Progenitor cell of endocrine pancreas (in vitro differentiated cells): ENCODE results near the gene ASB13. TPM values are rescaled to one million over a fixed set of nuclear protein-coding genes. Genes with fewer than 3 reads are reported as not detected.
"Not testable (repeated sequence)": the region's sequence is repeated elsewhere in the genome, so short reads cannot be mapped to it uniquely, and the experiment has no call there.

Source experiments
- DNase-seq: peaks from one replicate; pipeline ENCODE4 v3.0.0; 2021; ENCODE audit warnings: low spot score; ENCODE audit not compliant: unreplicated experiment
- H3K27ac Mint-ChIP-seq: 2 replicates; pipeline ENCODE4 v1.8.0; 2021; ENCODE audit warnings: mild to moderate bottlenecking, moderate library complexity, mixed read lengths
- H3K27me3 Mint-ChIP-seq: 2 replicates; pipeline ENCODE4 v1.8.0; 2021; ENCODE audit warnings: mixed read lengths
- H3K36me3 Mint-ChIP-seq: 2 replicates; pipeline ENCODE4 v1.8.0; 2022; ENCODE audit warnings: mixed read lengths; ENCODE audit not compliant: insufficient read depth
- H3K4me1 Mint-ChIP-seq: 2 replicates; pipeline ENCODE4 v1.8.0; 2021; ENCODE audit warnings: low read depth, mixed read lengths
- H3K4me3 Mint-ChIP-seq: 2 replicates; pipeline ENCODE4 v1.8.0; 2021; ENCODE audit warnings: low read depth, mild to moderate bottlenecking, moderate library complexity, mixed read lengths
- H3K9me3 Mint-ChIP-seq: 2 replicates; pipeline ENCODE4 v1.8.0; 2021; ENCODE audit warnings: low read depth, mixed read lengths
- total RNA-seq: library from RNA; stranded (reverse); gene quantifications from 2 replicates; pipeline ENCODE4 v1.2.1, GENCODE V29; 2021
- TF ChIP-seq, protein P1 (sequence below): fragments of 200-600 bp; sonication (generic); IDR thresholded peaks from one replicate; pipeline ENCODE4 v1.5.0; 2021; ENCODE audit warnings: antibody characterized with exemption, mild to moderate bottlenecking; ENCODE audit not compliant: unreplicated experiment

ASB13 gene
- total RNA-seq, 1 donor from 2014 or later = 11.1 TPM

DNA sequence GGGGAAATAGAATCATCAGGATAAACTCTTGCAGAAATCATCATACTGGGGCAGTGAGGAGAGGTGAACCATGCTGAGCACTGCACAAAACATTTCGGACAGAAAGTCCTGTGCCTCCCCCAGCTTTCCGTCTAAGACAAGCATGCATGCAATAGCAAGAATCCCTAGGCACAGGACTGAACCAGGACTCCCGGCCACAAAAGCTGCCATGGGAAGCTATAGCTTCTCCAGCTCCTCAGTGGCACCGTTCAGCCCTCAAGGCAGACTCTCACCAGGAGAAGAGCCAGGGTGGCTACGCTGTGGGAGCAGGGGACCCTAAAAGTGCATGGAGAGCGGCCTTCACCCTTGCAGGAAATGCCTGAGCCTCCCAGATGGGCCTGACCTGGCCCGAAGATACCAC lies 70.8 kb downstream of the ASB13 start:
- Mint-ChIP-seq H3K27me3 (peaks cover 18% of the 10 kb centered on the region), H3K4me1 (peaks cover 14% of the 10 kb centered on the region), H3K27ac (no peak overlapping the region), H3K4me3 (no peak overlapping the region), H3K36me3 (no peaks in the 10 kb centered on the region), H3K9me3 (no peaks in the 10 kb centered on the region)
- TF ChIP-seq, protein P1, sequence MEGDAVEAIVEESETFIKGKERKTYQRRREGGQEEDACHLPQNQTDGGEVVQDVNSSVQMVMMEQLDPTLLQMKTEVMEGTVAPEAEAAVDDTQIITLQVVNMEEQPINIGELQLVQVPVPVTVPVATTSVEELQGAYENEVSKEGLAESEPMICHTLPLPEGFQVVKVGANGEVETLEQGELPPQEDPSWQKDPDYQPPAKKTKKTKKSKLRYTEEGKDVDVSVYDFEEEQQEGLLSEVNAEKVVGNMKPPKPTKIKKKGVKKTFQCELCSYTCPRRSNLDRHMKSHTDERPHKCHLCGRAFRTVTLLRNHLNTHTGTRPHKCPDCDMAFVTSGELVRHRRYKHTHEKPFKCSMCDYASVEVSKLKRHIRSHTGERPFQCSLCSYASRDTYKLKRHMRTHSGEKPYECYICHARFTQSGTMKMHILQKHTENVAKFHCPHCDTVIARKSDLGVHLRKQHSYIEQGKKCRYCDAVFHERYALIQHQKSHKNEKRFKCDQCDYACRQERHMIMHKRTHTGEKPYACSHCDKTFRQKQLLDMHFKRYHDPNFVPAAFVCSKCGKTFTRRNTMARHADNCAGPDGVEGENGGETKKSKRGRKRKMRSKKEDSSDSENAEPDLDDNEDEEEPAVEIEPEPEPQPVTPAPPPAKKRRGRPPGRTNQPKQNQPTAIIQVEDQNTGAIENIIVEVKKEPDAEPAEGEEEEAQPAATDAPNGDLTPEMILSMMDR = no peak
- no peak for DNase-seq

DNA sequence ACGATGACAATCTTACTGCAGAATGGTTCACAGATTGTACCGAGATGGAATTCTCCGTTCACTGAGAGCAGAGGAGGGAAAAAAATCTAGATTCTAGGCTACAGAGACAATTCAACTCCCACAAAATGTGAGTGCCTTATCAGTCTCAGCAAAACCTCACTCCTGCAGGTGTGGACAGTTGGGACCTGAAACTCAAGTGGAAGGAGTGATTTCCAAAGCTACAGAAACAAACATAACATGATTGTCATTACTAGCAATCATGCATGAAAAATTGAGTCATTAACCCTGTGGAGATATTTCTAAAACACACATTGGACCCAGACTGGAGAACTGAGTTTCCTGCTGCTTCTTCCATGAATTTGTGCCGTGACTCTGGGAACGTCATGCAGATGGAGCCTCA lies 71.3 kb downstream of the ASB13 start:
- no peak overlapping the region for H3K27ac Mint-ChIP-seq
- H3K36me3 Mint-ChIP-seq = no peaks in the 10 kb centered on the region
- H3K4me1 Mint-ChIP-seq = peaks cover 15% of the 10 kb centered on the region

DNA sequence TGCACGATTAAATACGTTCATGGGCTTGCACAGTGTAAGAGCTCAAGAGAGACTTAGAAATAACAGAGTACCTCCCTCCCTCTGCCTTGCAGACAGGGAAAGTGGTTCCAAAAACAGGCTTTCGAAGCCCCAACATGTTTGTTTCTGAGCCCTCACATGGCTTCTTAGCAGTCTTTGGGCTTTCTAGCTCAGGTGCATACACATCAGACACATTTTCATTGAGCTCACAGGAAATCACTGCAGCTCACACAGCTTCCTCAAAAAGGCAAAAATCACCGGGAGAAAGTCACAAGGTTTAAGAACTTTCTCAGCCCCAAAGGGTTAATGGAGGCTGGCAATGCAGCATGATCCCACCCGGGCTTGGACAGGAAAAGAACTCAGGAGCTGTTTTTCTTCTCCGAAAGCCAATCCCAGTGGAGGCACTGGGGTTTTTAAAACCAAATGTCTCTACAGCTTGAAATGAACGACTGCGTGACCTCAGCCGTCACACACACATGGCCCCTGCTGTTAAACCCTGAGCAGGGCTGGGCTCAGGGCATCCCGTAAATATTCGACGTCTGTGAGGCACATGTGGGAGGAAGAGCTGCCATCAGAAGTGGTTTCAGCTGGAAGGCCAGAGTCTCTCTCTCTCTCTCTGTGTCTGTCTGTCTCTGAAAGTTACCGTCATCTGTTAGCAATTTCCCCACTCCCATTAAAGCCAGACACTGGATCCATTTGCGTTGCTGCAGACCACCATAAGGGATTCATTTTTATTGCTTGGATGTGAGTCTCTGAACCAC lies 71.9 kb downstream of the ASB13 start:
- Mint-ChIP-seq H3K27me3 (peaks cover 18% of the 10 kb centered on the region), H3K9me3 (no peaks in the 10 kb centered on the region), H3K27ac (no peak overlapping the region), H3K36me3 (no peaks in the 10 kb centered on the region), H3K4me3 (no peak overlapping the region), H3K4me1 (peaks cover 20% of the 10 kb centered on the region)
- DNase-seq = no peak
- TF ChIP-seq, protein P1 = no peak

More for the DNA sequence above, 71.3 kb downstream of the ASB13 start:
- DNase-seq = no peak
- H3K27me3 Mint-ChIP-seq = peaks cover 18% of the 10 kb centered on the region
- no peak overlapping the region for H3K4me3 Mint-ChIP-seq
- no peaks in the 10 kb centered on the region for H3K9me3 Mint-ChIP-seq
- TF ChIP-seq, protein P1 = no peak

DNA sequence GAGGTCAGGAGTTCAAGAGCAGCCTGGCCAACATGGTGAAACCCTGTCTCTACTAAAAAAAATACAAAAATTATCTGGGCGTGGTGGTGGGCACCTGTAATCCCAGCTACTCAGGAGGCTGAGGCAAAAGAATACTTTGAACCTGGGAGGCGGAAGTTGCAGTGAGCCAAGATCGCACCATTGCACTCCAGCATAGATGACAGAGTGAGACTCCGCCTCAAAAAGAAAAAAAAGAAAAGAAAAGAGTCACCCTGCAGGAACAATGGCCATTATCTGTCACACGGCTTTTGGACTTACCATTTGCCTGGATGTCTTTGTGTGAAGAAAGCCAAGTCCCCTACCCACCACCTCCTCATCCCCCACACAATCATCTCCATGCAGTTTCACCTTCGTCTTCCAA lies 73.0 kb downstream of the ASB13 start:
- not testable (repeated sequence) for DNase-seq, H3K4me3 Mint-ChIP-seq, H3K9me3 Mint-ChIP-seq, H3K36me3 Mint-ChIP-seq, H3K27ac Mint-ChIP-seq
- Mint-ChIP-seq H3K27me3 (peaks cover 16% of the 10 kb centered on the region), H3K4me1 (peaks cover 22% of the 10 kb centered on the region)

DNA sequence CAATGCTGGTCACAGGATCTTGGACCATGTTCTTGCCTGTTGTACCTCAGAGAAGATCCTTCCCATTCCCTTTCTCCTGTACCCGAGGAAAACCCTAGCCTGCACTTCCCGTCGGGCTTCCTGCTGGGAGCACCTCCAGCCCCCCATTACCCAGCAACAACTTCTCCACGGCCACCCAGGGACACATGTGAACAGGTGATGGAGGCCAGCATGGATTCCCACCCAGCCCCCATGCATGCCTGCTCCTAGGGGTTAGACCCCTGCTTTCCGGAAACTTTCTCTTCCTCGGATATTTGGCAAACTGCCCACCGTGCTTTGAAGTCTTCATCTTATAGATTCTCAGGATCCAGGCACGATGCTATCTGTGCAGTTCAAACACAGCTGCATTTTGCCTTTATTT lies 74.3 kb downstream of the ASB13 start:
- Mint-ChIP-seq H3K4me1 (peaks cover 25% of the 10 kb centered on the region), H3K27ac (no peak overlapping the region), H3K36me3 (no peaks in the 10 kb centered on the region), H3K4me3 (no peak overlapping the region), H3K27me3 (peaks cover 8% of the 10 kb centered on the region), H3K9me3 (no peaks in the 10 kb centered on the region)
- DNase-seq = no peak
- TF ChIP-seq, protein P1 = no peak

DNA sequence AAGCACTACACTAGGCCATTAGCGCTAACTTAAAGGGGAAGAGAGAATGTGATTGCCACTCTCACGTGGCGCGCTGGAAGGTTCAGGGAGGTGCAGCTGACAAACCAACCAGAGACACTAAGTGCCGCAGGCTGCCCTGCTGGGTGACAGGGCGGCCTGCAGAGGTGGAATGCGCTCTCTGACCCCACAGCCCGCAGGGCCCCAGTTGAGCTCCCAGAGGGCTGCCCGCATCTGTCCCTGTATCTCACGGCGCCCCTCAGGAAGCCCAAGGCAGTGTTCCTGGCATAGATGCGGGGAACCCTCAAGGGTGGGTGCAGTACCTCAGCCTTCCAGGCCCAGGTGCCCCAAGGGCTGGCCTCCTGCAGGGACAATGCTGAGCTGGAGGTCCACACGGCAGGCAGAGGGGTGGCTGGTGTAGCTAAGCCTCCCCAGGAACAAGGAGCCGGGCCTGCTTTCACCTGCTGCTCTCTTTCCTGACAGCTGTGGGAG lies 75.0 kb downstream of the ASB13 start:
- DNase-seq = no peak
- Mint-ChIP-seq H3K27ac (no peak overlapping the region), H3K4me3 (no peak overlapping the region), H3K36me3 (no peaks in the 10 kb centered on the region), H3K4me1 (peaks cover 32% of the 10 kb centered on the region), H3K9me3 (no peaks in the 10 kb centered on the region), H3K27me3 (peaks cover 8% of the 10 kb centered on the region)
- TF ChIP-seq, protein P1 = no peak
